T47D (cell line): Measurements from ENCODE around the gene TBC1D3H.
"Not testable (repeated sequence)": the region's sequence is repeated elsewhere in the genome, so short reads cannot be mapped to it uniquely, and the experiment has no call there.

Experiments used
- DNase-seq, 2 experiments: peaks; one replicate each; pipeline versions ENCODE4 v3.0.0 to v3.0.0-alpha.2; 2011 to 2012; ENCODE audit warnings: low read depth in 1 of 2, low spot score in 1 of 2
- in situ Hi-C: cut with HindIII; loops from 2 replicates; pipeline ENCODE4 v1.10.0; 2016; ENCODE audit warnings: low sequenced_read_pairs, low pct_unique_long_range_greater_than_20kb

TBC1D3H gene

GRCh38 chr17:36388385-36389245 lies at the start of gene TBC1D3H:
TBC1D3H (minus strand) TSS chr17:36388435; CDS start chr17:36386895, 1,540 bp downstream.
- DNase-seq, in situ Hi-C loops: not testable (repeated sequence)

GRCh38 chr17:36428891-36429290 lies 40.7 kb upstream of the TBC1D3H start:
- in situ Hi-C loops, result not testable (repeated sequence)

GRCh38 chr17:36415180-36415941 lies 27.1 kb upstream of the TBC1D3H start:
- DNase-seq, in situ Hi-C loops: not testable (repeated sequence)

More at GRCh38 chr17:36428891-36429290, 40.7 kb upstream of the TBC1D3H start:
- DNase-seq, result not testable (repeated sequence)

- in situ Hi-C loops, DNase-seq: not testable (repeated sequence)
These were observed 2.9 kb upstream of the TBC1D3H start for GRCh38 chr17:36390943-36391645.

GRCh38 chr17:36375938-36376337 lies 12.3 kb downstream of the TBC1D3H start:
- in situ Hi-C loops, result not testable (repeated sequence)

GRCh38 chr17:36362496-36362895 lies 25.7 kb downstream of the TBC1D3H start:
- in situ Hi-C loops, DNase-seq: not testable (repeated sequence)

More at GRCh38 chr17:36375938-36376337, 12.3 kb downstream of the TBC1D3H start:
- not testable (repeated sequence) for DNase-seq
